GM19452 (cell line): ENCODE results near the gene PRKG1.
A peak's percentile ranks its signal among the peaks of the same experiment; 100 is the strongest.
"Not testable (repeated sequence)": the region's sequence is repeated elsewhere in the genome, so short reads cannot be mapped to it uniquely, and the experiment has no call there.

Experiments
- ATAC-seq: cut with Tn5 transposase; IDR thresholded peaks from one replicate; pipeline ENCODE4 v1.9.1; 2021; ENCODE audit not compliant: unreplicated experiment

PRKG1 gene

DNA sequence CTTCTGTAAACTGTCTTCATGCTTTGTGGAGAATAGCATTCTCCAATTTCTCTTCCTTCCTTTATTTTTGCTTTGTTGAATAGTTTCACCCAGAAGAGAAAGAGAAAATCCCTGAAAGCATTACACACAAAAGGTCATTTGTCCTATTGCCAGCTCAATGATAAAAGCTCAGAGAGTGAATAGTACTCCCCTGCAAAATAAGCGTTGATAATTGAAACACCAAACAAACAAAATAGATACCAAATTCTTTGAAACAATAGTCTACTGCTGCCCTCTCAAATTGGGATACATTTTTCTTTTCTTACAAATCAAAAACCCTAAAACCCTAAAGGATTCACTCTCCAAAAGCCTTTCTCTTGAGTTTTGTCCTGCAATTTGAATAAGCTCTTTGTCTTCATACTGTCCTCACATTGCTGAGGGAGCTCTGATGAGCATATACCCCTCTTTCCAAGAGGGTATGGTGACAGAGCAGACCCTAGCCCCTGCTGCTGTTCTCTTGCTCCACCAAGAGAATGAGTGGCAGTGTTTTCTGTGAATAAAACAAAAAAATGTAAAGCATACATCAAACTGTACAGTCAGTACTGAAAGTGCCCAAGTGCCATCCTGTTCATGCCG lies 490.7 kb downstream of the PRKG1 start:
- no peak for ATAC-seq

- no peak for ATAC-seq
Measured at GRCh38 chr10:51567271-51567670, 493.0 kb downstream of the PRKG1 start.

- no peak for ATAC-seq
Measured at GRCh38 chr10:51569467-51569866, 495.2 kb downstream of the PRKG1 start.

DNA sequence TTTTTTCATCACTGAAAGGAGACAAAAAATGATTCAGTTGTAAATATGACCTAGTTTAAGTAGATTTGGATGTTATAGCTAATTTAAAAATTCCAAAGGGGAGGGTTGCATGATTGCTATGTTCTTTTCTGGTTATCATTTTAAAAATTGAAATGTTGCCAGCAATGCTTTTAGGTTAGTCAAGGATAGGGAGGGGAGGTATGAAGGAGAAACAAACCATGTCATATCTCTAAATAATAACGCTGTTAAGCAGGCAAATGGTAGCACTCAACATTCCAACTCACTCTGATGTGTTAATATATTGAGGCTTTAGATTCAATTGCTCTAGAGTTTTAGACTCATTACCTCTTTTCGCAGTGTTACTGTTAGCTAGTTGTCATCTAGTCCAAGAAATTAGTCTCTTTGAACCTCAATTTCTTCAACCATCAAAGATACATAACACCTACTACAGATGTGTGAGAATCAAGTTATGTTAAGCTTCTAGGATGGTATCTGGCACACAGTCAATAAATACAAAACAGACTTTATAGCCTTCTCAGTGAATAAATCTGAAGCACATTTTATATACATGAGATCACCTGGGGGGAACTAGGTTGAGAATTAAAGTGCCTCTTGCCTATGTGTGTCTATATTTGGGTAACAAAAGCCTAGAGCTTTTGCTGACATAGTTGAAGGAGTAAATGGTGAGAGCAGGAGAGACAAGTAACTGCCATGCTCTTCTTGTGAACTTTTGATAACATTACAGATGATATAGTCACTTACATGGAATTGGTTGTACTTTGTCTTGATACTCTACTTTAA lies 500.2 kb downstream of the PRKG1 start:
- ATAC-seq: no peak

DNA sequence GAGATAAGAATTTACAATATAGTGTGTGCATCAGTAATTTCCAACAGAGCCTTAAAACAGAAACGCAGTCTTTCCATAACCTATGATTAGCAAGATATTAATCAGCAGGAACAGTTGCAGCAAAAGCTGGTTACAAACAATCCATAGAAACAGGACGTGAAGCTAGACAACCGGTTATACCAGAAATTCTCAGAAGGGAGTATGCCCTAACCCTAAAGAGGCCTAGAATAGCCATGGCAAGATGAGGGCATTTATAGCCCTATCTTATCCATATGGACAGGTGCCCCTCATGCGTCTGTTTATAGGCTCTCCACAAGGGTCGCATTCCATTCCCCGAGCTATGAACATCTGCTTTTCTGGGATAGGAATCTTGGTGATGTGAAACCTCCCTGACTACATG lies 506.9 kb downstream of the PRKG1 start:
- not testable (repeated sequence) for ATAC-seq

- no peak for ATAC-seq
Measured at GRCh38 chr10:51583976-51584375, 509.7 kb downstream of the PRKG1 start.

DNA sequence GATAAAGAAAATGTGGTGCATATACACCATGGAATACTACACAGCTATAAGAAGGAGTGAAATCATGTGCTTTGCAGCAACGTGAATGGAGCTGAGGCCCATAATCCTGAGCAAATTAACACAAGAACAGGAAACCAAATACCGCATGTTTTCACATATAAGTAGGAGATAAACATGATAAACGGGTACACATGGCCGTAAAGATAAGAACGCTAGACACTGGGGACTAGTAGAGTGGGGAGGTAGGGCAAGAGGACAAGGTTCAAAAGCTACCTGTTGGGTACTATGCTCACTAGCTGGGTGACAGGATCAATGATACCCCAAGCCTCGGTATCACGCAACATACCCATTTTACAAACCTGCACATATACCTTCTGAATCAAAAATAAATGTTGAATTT lies 511.5 kb downstream of the PRKG1 start:
- ATAC-seq: no peak

GRCh38 chr10:51588984-51589383 lies 514.7 kb downstream of the PRKG1 start:
- no peak for ATAC-seq

GRCh38 chr10:51590818-51591217 lies 516.5 kb downstream of the PRKG1 start:
- no peak for ATAC-seq

- ATAC-seq: no peak
Measured at GRCh38 chr10:51596695-51597094, 522.4 kb downstream of the PRKG1 start.

DNA sequence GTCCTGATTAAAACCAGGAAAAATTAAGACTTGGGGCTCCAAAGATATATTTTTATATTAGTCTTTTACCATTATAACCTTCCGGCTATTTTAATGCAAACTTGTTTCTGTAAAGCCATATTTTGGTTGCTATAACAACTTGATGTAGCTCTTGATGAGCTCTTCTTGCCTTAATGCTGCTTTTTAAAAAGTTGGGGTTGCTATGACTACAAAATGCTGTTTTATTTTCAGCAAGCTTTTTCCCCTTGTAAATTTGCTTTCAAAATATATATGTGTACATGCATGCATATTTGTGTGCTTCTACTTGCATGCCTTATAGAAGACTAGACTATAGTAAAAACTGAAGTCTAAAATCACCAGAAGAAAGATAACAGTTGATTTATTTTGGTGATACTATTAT lies 525.4 kb downstream of the PRKG1 start:
- no peak for ATAC-seq

DNA sequence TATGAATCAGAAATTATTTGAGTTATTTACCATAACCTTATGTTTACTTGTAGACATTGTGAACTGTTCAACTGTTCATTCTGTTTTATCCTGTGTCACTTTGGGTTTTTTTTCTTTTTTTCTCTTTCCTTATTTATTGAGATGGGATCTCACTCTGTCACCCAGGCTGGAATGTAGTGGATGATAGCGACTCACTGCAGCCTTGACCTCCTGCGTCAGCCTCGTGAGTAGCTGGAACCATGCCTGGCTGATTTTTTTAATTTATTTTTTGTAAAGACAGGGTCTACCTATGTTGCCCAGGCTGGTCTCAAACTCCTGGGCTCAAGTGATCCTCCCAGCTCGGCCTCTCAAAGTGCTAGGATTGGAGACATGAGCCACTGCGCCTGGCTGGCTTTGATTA lies 528.0 kb downstream of the PRKG1 start:
- ATAC-seq: no peak

GRCh38 chr10:51604579-51604978 lies 530.3 kb downstream of the PRKG1 start:
- no peak for ATAC-seq

GRCh38 chr10:51606825-51607462 lies 532.7 kb downstream of the PRKG1 start:
- no peak for ATAC-seq

- ATAC-seq: no peak
Measured at GRCh38 chr10:51607463-51607835, 533.2 kb downstream of the PRKG1 start.

GRCh38 chr10:51608211-51608610 lies 533.9 kb downstream of the PRKG1 start:
- ATAC-seq: no peak

DNA sequence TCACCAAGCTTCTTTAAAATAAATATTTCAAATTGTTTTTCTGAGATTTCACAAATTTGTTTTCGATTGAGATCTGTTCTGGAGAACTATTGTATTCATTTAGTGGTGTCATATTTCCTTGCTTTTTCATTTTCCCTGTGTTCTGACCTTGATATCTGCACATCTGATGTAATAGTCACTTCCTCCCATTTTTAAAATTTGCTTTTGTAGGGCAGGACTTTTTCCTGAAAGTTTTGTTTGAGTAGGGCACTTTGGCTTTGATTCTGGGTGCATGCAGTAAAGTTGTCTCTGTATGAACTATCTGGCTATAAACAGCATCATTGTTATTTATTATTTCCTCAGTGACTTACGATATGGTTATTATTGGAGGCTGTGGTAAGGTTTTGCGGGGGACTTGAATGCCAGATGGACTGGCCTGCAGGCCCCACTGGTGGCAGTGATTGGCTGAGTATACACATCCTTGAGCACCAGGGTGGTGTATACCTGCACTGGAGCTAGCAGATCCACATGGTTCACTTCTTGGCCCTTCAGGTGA lies 541.5 kb downstream of the PRKG1 start:
- ATAC-seq: no peak

- no peak for ATAC-seq
Measured at GRCh38 chr10:51617576-51618235, 543.4 kb downstream of the PRKG1 start.

DNA sequence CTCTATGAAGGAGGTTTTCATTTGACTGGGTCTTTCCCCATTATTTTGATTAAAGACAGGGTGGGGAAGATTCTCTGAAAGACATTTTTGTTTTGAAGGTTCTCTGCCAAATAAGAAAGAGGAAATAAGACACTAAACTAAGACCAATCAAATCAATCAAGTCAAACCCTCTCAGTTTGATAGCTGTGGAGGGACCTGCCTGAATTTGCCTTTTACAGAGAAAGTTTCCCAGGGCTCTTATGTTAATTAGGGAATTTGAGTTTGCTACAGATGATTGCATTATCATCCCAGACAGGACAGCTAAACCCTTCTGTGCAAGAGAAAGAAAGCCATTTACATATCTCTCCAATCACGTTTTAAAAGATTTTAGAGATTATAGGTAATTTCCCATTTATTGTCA lies 545.1 kb downstream of the PRKG1 start:
- ATAC-seq: no peak

- peak; percentile 63 for ATAC-seq
Measured at GRCh38 chr10:51620131-51620530, 545.8 kb downstream of the PRKG1 start.

DNA sequence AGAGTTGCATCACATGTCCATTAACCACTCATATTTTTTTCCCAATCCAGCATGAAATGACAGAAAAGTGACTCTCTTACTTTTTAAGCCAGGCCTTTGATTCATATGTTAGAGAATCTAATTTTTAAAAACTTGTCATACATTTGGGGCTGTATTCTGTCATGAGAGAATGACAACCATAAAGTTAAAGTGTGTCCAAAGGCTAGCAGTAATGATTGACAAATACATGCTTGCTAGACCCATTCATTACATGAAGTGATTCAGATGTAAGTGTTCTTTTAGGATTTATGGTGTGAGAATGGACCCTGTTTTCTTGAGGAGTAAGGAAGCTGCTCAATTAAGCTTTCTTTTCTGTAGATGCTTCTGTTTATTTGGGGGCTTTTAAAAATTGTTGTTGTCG lies 549.7 kb downstream of the PRKG1 start:
- ATAC-seq: no peak
